ENCODE data around the gene ADGRG6.
"Not testable (repeated sequence)": the region's sequence is repeated elsewhere in the genome, so short reads cannot be mapped to it uniquely, and the experiment has no call there.

Gene ADGRG6

GRCh38 chr6:142322504-142323198, 20.8 kb downstream of the ADGRG6 start:
- DNase-seq (ENCODE audit: low spot score), result no peak

- DNase-seq (ENCODE audit: low spot score), result no peak
These were observed 21.6 kb downstream of the ADGRG6 start for GRCh38 chr6:142323377-142323776.

- DNase-seq (ENCODE audit: low spot score), result no peak
These were observed 22.3 kb downstream of the ADGRG6 start for GRCh38 chr6:142324111-142324510.

- no peak for DNase-seq (ENCODE audit: low spot score)
These were observed 23.3 kb downstream of the ADGRG6 start for GRCh38 chr6:142325111-142325510.

GRCh38 chr6:142326540-142326939, 24.7 kb downstream of the ADGRG6 start:
- DNase-seq (ENCODE audit: low spot score), result no peak

GRCh38 chr6:142328070-142328469, 26.3 kb downstream of the ADGRG6 start:
- no peak for DNase-seq (ENCODE audit: low spot score)

- DNase-seq (ENCODE audit: low spot score), result no peak
These were observed 27.8 kb downstream of the ADGRG6 start for GRCh38 chr6:142329486-142330113.

- no peak for DNase-seq (ENCODE audit: low spot score)
These were observed 29.3 kb downstream of the ADGRG6 start for GRCh38 chr6:142331075-142331551.

- DNase-seq (ENCODE audit: low spot score), result no peak
These were observed 29.8 kb downstream of the ADGRG6 start for GRCh38 chr6:142331601-142332000.

- no peak for DNase-seq (ENCODE audit: low spot score)
These were observed 30.7 kb downstream of the ADGRG6 start for GRCh38 chr6:142332393-142333098.

- DNase-seq (ENCODE audit: low spot score), result no peak
These were observed 31.6 kb downstream of the ADGRG6 start for GRCh38 chr6:142333431-142333830.

GRCh38 chr6:142334294-142334693, 32.5 kb downstream of the ADGRG6 start:
- no peak for DNase-seq (ENCODE audit: low spot score)

GRCh38 chr6:142335415-142335814, 33.6 kb downstream of the ADGRG6 start:
- no peak for DNase-seq (ENCODE audit: low spot score)

- no peak for DNase-seq (ENCODE audit: low spot score)
These were observed 34.4 kb downstream of the ADGRG6 start for GRCh38 chr6:142336183-142336582.

GRCh38 chr6:142336787-142337186, 35.0 kb downstream of the ADGRG6 start:
- no peak for DNase-seq (ENCODE audit: low spot score)

GRCh38 chr6:142339113-142339512, 37.3 kb downstream of the ADGRG6 start:
- no peak for DNase-seq (ENCODE audit: low spot score)

GRCh38 chr6:142339968-142340658, 38.3 kb downstream of the ADGRG6 start:
- DNase-seq (ENCODE audit: low spot score), result no peak

GRCh38 chr6:142341855-142342330, 40.1 kb downstream of the ADGRG6 start:
- DNase-seq (ENCODE audit: low spot score), result no peak

GRCh38 chr6:142342986-142343385, 41.2 kb downstream of the ADGRG6 start:
- DNase-seq (ENCODE audit: low spot score), result no peak

- no peak for DNase-seq (ENCODE audit: low spot score)
These were observed 42.1 kb downstream of the ADGRG6 start for GRCh38 chr6:142343938-142344337.

- no peak for DNase-seq (ENCODE audit: low spot score)
These were observed 43.5 kb downstream of the ADGRG6 start for GRCh38 chr6:142345261-142345660.

GRCh38 chr6:142346166-142346565, 44.4 kb downstream of the ADGRG6 start:
- not testable (repeated sequence) for DNase-seq (ENCODE audit: low spot score)

All from activated CD4-positive, alpha-beta T cell treated with anti-CD3 and anti-CD28 coated beads, Interleukin-2, Interleukin-4, amounts not matched to agents 100 ng/mL and 50 ng/mL, durations not matched to agents 16 hours and 8 hours (primary cell).